K562 (cell line): ENCODE measurements around the gene DISP1. TPM values are rescaled to one million over a fixed set of nuclear protein-coding genes. Genes with fewer than 3 reads are reported as not detected.
A peak's percentile ranks its signal among the peaks of the same experiment; 100 is the strongest.

Source experiments
- CHD7 ChIP-seq: fragments of 200-600 bp; sonication (generic); IDR thresholded peaks from one replicate; pipeline ENCODE4 v1.6.1; 2012; ENCODE audit warnings: mild to moderate bottlenecking, low read depth, low read length, inconsistent platforms
- CXXC5 ChIP-seq: fragments of 250-450 bp; sonication (Bioruptor Pico); IDR thresholded peaks from 2 replicates; pipeline ENCODE4 v1.8.0; 2022; ENCODE audit warnings: inconsistent platforms, mild to moderate bottlenecking, moderate library complexity
- PBX2 ChIP-seq, 2 experiments: IDR thresholded peaks in 1 of 2; conservative IDR thresholded peaks in 1 of 2; 2 replicates each; pipeline ENCODE4 v1.6.1; 2016; ENCODE audit warnings: low read depth in 2 of 2, mild to moderate bottlenecking in 1 of 2, missing compliant biosample characterization in 1 of 2, missing genetic modification characterization in 1 of 2, moderate library complexity in 1 of 2
- PHF20 ChIP-seq: fragments of 450-650 bp; IDR thresholded peaks from 2 replicates; pipeline ENCODE4 v1.6.1; 2018; ENCODE audit not compliant: partially characterized antibody
- ZBTB2 ChIP-seq: fragments of 450-650 bp; IDR thresholded peaks from 2 replicates; pipeline ENCODE4 v1.6.1; 2016; ENCODE audit warnings: antibody characterized with exemption
- ZZZ3 ChIP-seq: fragments of 450-650 bp; IDR thresholded peaks from 2 replicates; pipeline ENCODE4 v1.6.1; 2016; ENCODE audit warnings: antibody characterized with exemption, mild to moderate bottlenecking, moderate library complexity
- polyA plus RNA-seq, 8 experiments: library from polyadenylated mRNA; depleted of rRNA in 4 of 8; stranded (reverse) in 5 of 8; unstranded in 3 of 8; fragments of >200 nt; fragmentation: Nextera tagmentation in 2 of 8; fragmentation: Illumina TruSeq in 1 of 8; extraction: Ambion mirVana in 2 of 8; extraction: Trizol in 1 of 8; gene quantifications; 2 replicates each; pipeline versions ENCODE4 v1.2.1 to v1.2.3, GENCODE V29; 2011 to 2014; ENCODE audit warnings: inconsistent platforms in 1 of 8, missing spikeins in 1 of 8
- total RNA-seq, 7 experiments: library from RNA; depleted of rRNA in 6 of 7; stranded (reverse); fragments of >200 nt in 6 of 7; fragmentation: Illumina TruSeq in 2 of 7; extraction: Trizol in 2 of 7; gene quantifications; 2 replicates each; pipeline versions ENCODE4 v1.2.1 to v1.2.3, GENCODE V29; 2011 to 2021; ENCODE audit warnings: low replicate concordance in 1 of 7

The DISP1 gene
- total and polyA plus RNA-seq, 9 of the 15 experiments (the other 6 are each of a cell fraction or from before 2014, with no cell fraction given) = 0.02 to 0.35 (median 0.04) TPM; not detected in 2

GRCh38 chr1:222814536-222815439 is at the start of gene DISP1 (continued):
- TF ChIP-seq PBX2 (CRISPR knock-in tag; IDR thresholded peaks at IDR 0.05; ENCODE audit: low read depth) = no peak
- TF ChIP-seq PBX2 (tag; conservative IDR thresholded peaks at IDR 0.05; ENCODE audit: low read depth) = 0 out of 2 replicates have a peak, but pooled peaks have one; percentile 16
- no peak for TF ChIP-seq ZZZ3
- peak; percentile 78 for TF ChIP-seq CXXC5 (CRISPR knock-in tag)
- TF ChIP-seq CHD7 = no peak
- no peak for TF ChIP-seq PHF20
- TF ChIP-seq ZBTB2 = no peak
